ENCODE measurements around the gene GMDS.

The GMDS gene

DNA sequence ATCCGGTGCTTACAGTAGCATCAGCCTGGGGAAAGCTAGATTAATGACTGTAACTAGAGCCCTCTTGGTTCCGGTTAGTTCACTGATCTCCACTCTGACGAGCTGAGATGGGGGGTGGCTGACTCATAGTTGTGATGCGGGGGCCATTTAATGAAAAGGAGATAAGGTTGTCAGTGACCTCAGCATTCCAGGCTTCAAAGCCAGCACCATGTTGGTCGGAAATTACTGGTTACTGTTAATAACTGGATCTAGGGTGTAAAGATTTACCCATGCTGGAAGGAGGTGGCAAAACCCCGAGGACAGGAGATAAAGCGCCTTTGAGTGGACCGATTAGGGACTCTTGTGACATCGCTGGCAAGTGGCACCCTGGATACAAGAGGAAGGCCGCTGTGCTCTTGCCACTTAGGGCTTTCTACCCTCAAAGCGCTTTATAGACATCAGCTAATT, 614.6 kb downstream of the GMDS start:
- Histone ChIP-seq H3K4ac (ENCODE audit: low read depth in 1 of 2, low read length in 2 of 2) (no peak overlapping the region), H3K4me2 (ENCODE audit: low read length, poor library complexity, severe bottlenecking) (no peak overlapping the region), H4K91ac (ENCODE audit: low read length) (no peak overlapping the region), H4K8ac (ENCODE audit: low read length) (no peak overlapping the region), H2BK15ac (ENCODE audit: low read depth, poor library complexity, severe bottlenecking) (no peak overlapping the region), H3K27ac (ENCODE audit: low read length, poor library complexity, severe bottlenecking) (no peak overlapping the region), H2AK5ac (ENCODE audit: low read length, severe bottlenecking) (no peak overlapping the region), H3K23ac (ENCODE audit: low read length in 2 of 2) (no peak overlapping the region), H3K36me3 (ENCODE audit: control insufficient read depth in 1 of 2, insufficient read depth in 2 of 2, low read depth in 1 of 2, low read length in 2 of 2) (no peaks in the 10 kb centered on the region), H3K9me3 (ENCODE audit: control insufficient read depth, low read length) (no peaks in the 10 kb centered on the region), H3K9ac (ENCODE audit: low read length) (no peak overlapping the region), H3K14ac (ENCODE audit: low read length in 2 of 2) (no peak overlapping the region), H3K27me3 (ENCODE audit: control insufficient read depth in 1 of 2, insufficient read depth in 1 of 2, low read length in 2 of 2) (peaks cover 18 to 30% of the 10 kb centered on the region in 2 experiments), H3K18ac (ENCODE audit: low read depth in 1 of 2, low read length in 2 of 2) (no peak overlapping the region), H2BK5ac (ENCODE audit: low read depth, low read length, poor library complexity, severe bottlenecking) (no peak overlapping the region), H3K4me1 (ENCODE audit: control insufficient read depth, insufficient read depth, low read depth, low read length) (peaks cover 10% of the 10 kb centered on the region), H2AFZ (ENCODE audit: low read depth, low read length) (no peak overlapping the region), H2BK120ac (ENCODE audit: low read depth, low read length) (no peak overlapping the region), H3K79me1 (replicated peaks; ENCODE audit: low read length, poor library complexity, severe bottlenecking) (no peaks in the 10 kb centered on the region), H3K4me3 (ENCODE audit: insufficient read depth in 1 of 2, low read depth in 1 of 2, low read length in 2 of 2) (no peak overlapping the region), H2BK12ac (ENCODE audit: low read length in 2 of 2) (no peak overlapping the region)
- DNase-seq = no peak
- 59% methylated on average over 10 of the region's 11 CpGs for WGBS

DNA sequence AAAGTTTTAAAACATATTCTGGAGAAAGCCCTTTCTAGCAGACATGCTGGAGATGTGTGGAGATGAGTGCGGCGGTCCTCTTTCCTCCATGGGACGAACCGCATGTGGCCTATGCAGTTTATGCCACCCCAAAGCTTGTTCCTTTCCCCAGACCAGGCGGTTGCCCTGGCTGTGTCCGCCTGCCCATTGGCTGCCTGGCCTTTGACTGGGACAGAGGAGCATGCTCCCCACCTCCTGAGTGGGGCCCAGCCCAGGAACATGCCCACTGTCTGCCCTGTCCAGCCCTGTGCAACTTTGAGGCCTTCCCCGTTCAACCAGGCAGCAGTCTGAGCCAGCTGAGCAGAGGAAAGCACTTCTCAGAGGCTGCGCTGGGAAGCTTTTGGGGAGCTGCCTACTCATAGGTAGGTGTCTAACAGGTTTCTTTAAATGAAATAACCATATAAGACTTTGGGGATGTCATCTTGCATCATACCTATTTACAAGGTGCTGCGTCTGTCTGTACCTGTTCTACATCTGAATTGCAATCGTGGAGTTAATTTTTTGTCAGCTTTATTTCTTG, 615.1 kb downstream of the GMDS start:
- no peaks in the 10 kb centered on the region for H3K9me3 ChIP-seq (ENCODE audit: control insufficient read depth, low read length)
- 94% methylated on average over 9 of the region's 10 CpGs for WGBS
- no peak overlapping the region for H2BK120ac ChIP-seq (ENCODE audit: low read depth, low read length)
- no peak overlapping the region for H2BK12ac ChIP-seq (ENCODE audit: low read length in 2 of 2)
- no peak overlapping the region for H3K27ac ChIP-seq (ENCODE audit: low read length, poor library complexity, severe bottlenecking)
- H3K18ac ChIP-seq (ENCODE audit: low read depth in 1 of 2, low read length in 2 of 2) = no peak overlapping the region
- H2AFZ ChIP-seq (ENCODE audit: low read depth, low read length) = no peak overlapping the region
- H4K91ac ChIP-seq (ENCODE audit: low read length) = no peak overlapping the region
- no peak overlapping the region for H3K4me2 ChIP-seq (ENCODE audit: low read length, poor library complexity, severe bottlenecking)
- no peak overlapping the region for H4K8ac ChIP-seq (ENCODE audit: low read length)
- no peak overlapping the region for H3K9ac ChIP-seq (ENCODE audit: low read length)
- no peak overlapping the region for H3K4ac ChIP-seq (ENCODE audit: low read depth in 1 of 2, low read length in 2 of 2)
- H2AK5ac ChIP-seq (ENCODE audit: low read length, severe bottlenecking) = no peak overlapping the region
- no peaks in the 10 kb centered on the region for H3K36me3 ChIP-seq (ENCODE audit: control insufficient read depth in 1 of 2, insufficient read depth in 2 of 2, low read depth in 1 of 2, low read length in 2 of 2)
- H3K27me3 ChIP-seq (ENCODE audit: control insufficient read depth in 1 of 2, insufficient read depth in 1 of 2, low read length in 2 of 2) = peaks cover 22 to 35% of the 10 kb centered on the region in 2 experiments
- no peak overlapping the region for H3K23ac ChIP-seq (ENCODE audit: low read length in 2 of 2)
- DNase-seq = no peak
- H3K4me1 ChIP-seq (ENCODE audit: control insufficient read depth, insufficient read depth, low read depth, low read length) = peaks cover 11% of the 10 kb centered on the region
- no peak overlapping the region for H2BK15ac ChIP-seq (ENCODE audit: low read depth, poor library complexity, severe bottlenecking)
- peak overlapping the region in 1 of 2 experiments; percentile 92 for H3K14ac ChIP-seq (ENCODE audit: low read length in 2 of 2)
- H3K4me3 ChIP-seq (ENCODE audit: insufficient read depth in 1 of 2, low read depth in 1 of 2, low read length in 2 of 2) = no peak overlapping the region
- H2BK5ac ChIP-seq (ENCODE audit: low read depth, low read length, poor library complexity, severe bottlenecking) = no peak overlapping the region
- H3K79me1 ChIP-seq (replicated peaks; ENCODE audit: low read length, poor library complexity, severe bottlenecking) = no peaks in the 10 kb centered on the region

DNA sequence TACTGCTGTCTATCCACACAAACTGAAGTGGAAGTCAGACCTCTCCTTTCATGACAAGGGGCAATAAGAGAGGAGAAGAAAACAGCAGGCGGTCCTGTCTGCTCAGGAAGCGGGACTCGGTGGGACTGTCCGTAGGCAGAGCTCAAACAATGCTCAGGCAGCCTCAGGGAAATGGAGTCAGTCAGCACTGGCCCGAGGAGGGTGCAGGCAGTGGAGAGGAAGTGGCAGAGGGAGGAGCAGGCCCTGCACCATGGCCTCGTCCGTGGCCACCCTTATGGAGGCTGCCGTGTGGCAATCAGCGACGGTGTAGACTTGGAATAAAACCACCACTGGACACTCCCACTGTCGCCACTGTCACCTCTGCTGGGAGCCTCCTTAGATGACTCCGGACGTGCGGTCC, 616.1 kb downstream of the GMDS start:
- no peak overlapping the region for H4K8ac ChIP-seq (ENCODE audit: low read length)
- H2AFZ ChIP-seq (ENCODE audit: low read depth, low read length) = no peak overlapping the region
- no peak overlapping the region for H3K14ac ChIP-seq (ENCODE audit: low read length in 2 of 2)
- no peak overlapping the region for H3K4ac ChIP-seq (ENCODE audit: low read depth in 1 of 2, low read length in 2 of 2)
- no peak overlapping the region for H4K91ac ChIP-seq (ENCODE audit: low read length)
- H3K18ac ChIP-seq (ENCODE audit: low read depth in 1 of 2, low read length in 2 of 2) = no peak overlapping the region
- H3K9me3 ChIP-seq (ENCODE audit: control insufficient read depth, low read length) = no peaks in the 10 kb centered on the region
- H2BK5ac ChIP-seq (ENCODE audit: low read depth, low read length, poor library complexity, severe bottlenecking) = no peak overlapping the region
- peaks cover 18% of the 10 kb centered on the region for H3K4me1 ChIP-seq (ENCODE audit: control insufficient read depth, insufficient read depth, low read depth, low read length)
- no peaks in the 10 kb centered on the region for H3K79me1 ChIP-seq (replicated peaks; ENCODE audit: low read length, poor library complexity, severe bottlenecking)
- no peak overlapping the region for H2BK12ac ChIP-seq (ENCODE audit: low read length in 2 of 2)
- H3K4me2 ChIP-seq (ENCODE audit: low read length, poor library complexity, severe bottlenecking) = no peak overlapping the region
- no peak overlapping the region for H3K27ac ChIP-seq (ENCODE audit: low read length, poor library complexity, severe bottlenecking)
- DNase-seq = no peak
- no peak overlapping the region for H3K9ac ChIP-seq (ENCODE audit: low read length)
- no peak overlapping the region for H3K4me3 ChIP-seq (ENCODE audit: insufficient read depth in 1 of 2, low read depth in 1 of 2, low read length in 2 of 2)
- no peak overlapping the region for H2AK5ac ChIP-seq (ENCODE audit: low read length, severe bottlenecking)
- no peak overlapping the region for H2BK15ac ChIP-seq (ENCODE audit: low read depth, poor library complexity, severe bottlenecking)
- WGBS = 76% methylated on average over 14 of the region's 14 CpGs
- no peak overlapping the region for H3K23ac ChIP-seq (ENCODE audit: low read length in 2 of 2)
- no peaks in the 10 kb centered on the region for H3K36me3 ChIP-seq (ENCODE audit: control insufficient read depth in 1 of 2, insufficient read depth in 2 of 2, low read depth in 1 of 2, low read length in 2 of 2)
- H2BK120ac ChIP-seq (ENCODE audit: low read depth, low read length) = no peak overlapping the region
- peaks cover 28 to 40% of the 10 kb centered on the region in 2 experiments for H3K27me3 ChIP-seq (ENCODE audit: control insufficient read depth in 1 of 2, insufficient read depth in 1 of 2, low read length in 2 of 2)

DNA sequence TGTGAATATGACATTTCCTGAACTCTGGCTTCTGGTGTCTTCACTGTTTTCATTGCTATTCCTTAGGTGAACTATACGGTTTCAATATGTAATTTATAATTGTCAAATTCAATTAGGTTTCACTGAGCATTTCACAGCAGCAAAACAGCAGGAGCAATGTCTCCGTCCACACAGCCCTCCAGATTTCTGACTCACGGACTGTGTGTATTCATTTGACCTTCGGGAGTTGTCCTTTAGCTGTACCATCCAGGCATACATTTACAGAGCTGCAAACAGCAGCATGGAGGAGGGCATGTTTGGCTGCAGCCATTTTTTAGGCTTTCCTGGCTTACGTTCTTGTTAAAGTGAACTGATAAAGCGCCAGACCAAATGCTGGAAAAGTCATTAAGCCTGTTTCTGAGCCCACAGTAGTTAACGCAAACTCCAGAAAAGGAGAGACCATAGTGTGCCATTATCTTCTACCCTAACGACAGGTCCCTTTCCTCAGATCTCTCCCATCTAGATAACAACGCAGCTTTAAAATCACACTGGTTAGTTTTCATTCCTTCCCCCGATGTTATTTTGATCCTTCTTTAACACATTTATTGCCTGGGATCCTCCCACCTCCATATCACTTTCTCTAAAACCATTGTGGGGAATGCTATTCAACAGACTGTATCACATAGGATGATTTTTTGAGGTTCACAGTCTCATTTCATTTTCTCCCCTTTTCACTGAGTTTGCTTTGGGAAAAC, 617.4 kb downstream of the GMDS start:
- no peak overlapping the region for H3K4me2 ChIP-seq (ENCODE audit: low read length, poor library complexity, severe bottlenecking)
- peaks cover 22% of the 10 kb centered on the region for H3K4me1 ChIP-seq (ENCODE audit: control insufficient read depth, insufficient read depth, low read depth, low read length)

More for the DNA sequence above, 617.4 kb downstream of the GMDS start:
- Histone ChIP-seq H3K18ac (ENCODE audit: low read depth in 1 of 2, low read length in 2 of 2) (no peak overlapping the region), H3K9me3 (ENCODE audit: control insufficient read depth, low read length) (no peaks in the 10 kb centered on the region), H2AFZ (ENCODE audit: low read depth, low read length) (no peak overlapping the region), H3K27ac (ENCODE audit: low read length, poor library complexity, severe bottlenecking) (no peak overlapping the region), H2AK5ac (ENCODE audit: low read length, severe bottlenecking) (no peak overlapping the region), H2BK12ac (ENCODE audit: low read length in 2 of 2) (no peak overlapping the region), H2BK15ac (ENCODE audit: low read depth, poor library complexity, severe bottlenecking) (no peak overlapping the region), H4K8ac (ENCODE audit: low read length) (no peak overlapping the region), H2BK120ac (ENCODE audit: low read depth, low read length) (no peak overlapping the region), H4K91ac (ENCODE audit: low read length) (no peak overlapping the region), H2BK5ac (ENCODE audit: low read depth, low read length, poor library complexity, severe bottlenecking) (no peak overlapping the region), H3K14ac (ENCODE audit: low read length in 2 of 2) (no peak overlapping the region), H3K27me3 (ENCODE audit: control insufficient read depth in 1 of 2, insufficient read depth in 1 of 2, low read length in 2 of 2) (peaks cover 42 to 43% of the 10 kb centered on the region in 2 experiments), H3K23ac (ENCODE audit: low read length in 2 of 2) (no peak overlapping the region), H3K79me1 (replicated peaks; ENCODE audit: low read length, poor library complexity, severe bottlenecking) (no peaks in the 10 kb centered on the region), H3K4me3 (ENCODE audit: insufficient read depth in 1 of 2, low read depth in 1 of 2, low read length in 2 of 2) (no peak overlapping the region), H3K4ac (ENCODE audit: low read depth in 1 of 2, low read length in 2 of 2) (no peak overlapping the region), H3K36me3 (ENCODE audit: control insufficient read depth in 1 of 2, insufficient read depth in 2 of 2, low read depth in 1 of 2, low read length in 2 of 2) (no peaks in the 10 kb centered on the region), H3K9ac (ENCODE audit: low read length) (no peak overlapping the region)
- WGBS = 16% methylated on average over 10 of the region's 10 CpGs
- DNase-seq = no peak

Data from mesenchymal stem cell (in vitro differentiated cells and primary cell).